OCI-LY1 (cell line): ENCODE data around the gene LHX1.

ENCODE experiments used
- EZH2 ChIP-seq: fragments of 200-600 bp; sonication (generic), shearing (Covaris generic); IDR thresholded peaks from 2 replicates; pipeline ENCODE4 v1.8.0; 2017; ENCODE audit warnings: borderline replicate concordance, mixed run types, mild to moderate bottlenecking, antibody characterized with exemption, low read length, moderate library complexity, mixed read lengths
- TF ChIP-seq, protein P1 (sequence below): fragments of 200-600 bp; sonication (generic), shearing (Covaris generic); IDR thresholded peaks from 2 replicates; pipeline ENCODE4 v1.5.1; 2017; ENCODE audit warnings: mild to moderate bottlenecking, antibody characterized with exemption, low read length, moderate library complexity, mixed read lengths

DNA sequence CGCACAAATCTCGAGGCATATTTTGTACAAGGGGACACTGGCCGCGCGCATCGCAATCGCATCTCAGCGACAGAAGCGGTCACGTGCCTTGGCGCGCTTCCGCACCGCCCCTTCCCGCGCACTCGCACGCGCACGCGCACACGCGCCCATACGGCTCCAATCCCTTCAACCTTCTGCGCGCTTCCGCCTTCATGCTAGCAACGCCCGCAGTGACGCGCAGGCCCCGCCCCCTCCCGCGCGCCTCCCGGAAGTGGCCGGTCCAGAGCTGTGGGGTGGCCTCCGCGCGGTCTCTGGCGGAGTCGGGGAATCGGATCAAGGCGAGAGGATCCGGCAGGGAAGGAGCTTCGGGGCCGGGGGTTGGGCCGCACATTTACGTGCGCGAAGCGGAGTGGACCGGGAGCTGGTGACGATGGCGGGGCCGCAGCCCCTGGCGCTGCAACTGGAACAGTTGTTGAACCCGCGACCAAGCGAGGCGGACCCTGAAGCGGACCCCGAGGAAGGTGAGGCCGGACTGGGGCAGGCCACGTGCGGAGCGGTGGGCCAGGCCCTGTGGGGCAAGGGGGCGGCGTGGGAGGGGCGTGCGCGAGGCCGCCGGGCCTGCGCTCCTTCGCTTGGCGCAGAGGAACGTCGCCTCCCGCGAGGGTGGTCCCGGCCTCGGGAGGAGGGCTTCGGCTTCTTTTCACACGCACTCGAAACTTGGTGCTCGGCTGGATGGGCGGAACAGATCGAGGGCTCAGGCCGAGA is 11.6 kb downstream of the LHX1 start, which contains the start of gene AATF:
- TF ChIP-seq, protein P1, sequence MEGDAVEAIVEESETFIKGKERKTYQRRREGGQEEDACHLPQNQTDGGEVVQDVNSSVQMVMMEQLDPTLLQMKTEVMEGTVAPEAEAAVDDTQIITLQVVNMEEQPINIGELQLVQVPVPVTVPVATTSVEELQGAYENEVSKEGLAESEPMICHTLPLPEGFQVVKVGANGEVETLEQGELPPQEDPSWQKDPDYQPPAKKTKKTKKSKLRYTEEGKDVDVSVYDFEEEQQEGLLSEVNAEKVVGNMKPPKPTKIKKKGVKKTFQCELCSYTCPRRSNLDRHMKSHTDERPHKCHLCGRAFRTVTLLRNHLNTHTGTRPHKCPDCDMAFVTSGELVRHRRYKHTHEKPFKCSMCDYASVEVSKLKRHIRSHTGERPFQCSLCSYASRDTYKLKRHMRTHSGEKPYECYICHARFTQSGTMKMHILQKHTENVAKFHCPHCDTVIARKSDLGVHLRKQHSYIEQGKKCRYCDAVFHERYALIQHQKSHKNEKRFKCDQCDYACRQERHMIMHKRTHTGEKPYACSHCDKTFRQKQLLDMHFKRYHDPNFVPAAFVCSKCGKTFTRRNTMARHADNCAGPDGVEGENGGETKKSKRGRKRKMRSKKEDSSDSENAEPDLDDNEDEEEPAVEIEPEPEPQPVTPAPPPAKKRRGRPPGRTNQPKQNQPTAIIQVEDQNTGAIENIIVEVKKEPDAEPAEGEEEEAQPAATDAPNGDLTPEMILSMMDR, result no peak
- no peak for TF ChIP-seq EZH2
